Measurements from ENCODE around the gene IMMT. TPM values are rescaled to one million over a fixed set of nuclear protein-coding genes. Genes with fewer than 3 reads are reported as not detected.

Gene IMMT
- total and polyA plus RNA-seq, 9 of the 15 experiments (the other 6 are each of a cell fraction or from before 2014, with no cell fraction given): 119 to 294 (median 140) TPM

DNA sequence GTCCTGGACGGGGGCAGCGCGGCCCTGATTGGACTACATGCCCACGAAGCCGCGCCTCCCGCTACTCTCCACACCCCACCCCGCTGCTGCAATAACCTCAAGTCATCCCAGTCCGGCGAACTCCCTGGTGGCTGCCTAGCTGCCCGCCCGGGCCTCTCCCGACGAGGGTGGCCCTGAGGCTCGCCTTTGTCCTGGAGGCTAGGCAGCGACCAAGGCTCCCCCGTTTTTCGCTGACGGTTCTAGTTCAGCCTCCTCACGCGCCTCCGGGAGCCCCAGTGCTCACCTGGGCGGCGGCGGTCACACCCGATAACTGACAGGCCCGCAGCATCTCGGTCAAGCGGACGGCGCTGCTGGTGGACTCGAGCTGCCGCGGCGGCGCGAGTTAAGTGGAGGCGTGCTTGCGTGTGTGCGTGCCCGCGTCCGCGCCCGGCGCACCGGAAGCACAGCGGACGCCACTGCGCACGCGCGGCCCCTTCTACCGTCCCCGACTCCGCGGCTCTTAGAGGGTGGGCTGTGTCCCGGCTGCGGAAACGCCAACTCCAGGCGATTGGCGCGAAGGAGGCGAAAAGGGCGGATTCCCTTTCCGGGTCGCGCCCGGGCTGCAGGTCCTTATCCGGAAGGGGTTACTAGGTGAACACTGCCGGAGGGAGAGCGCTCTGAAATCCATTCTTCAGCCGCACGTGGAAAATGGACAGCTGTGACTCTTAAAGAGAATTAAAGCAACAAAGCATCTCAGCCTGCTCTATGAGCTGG is at the start of gene IMMT (continued):
- TF ChIP-seq ZBTB7A (IDR thresholded peaks at IDR 0.05; ENCODE audit: borderline replicate concordance, control insufficient read depth, low read depth, low read length) (no peak), PPARD (CRISPR knock-in tag; IDR thresholded peaks at IDR 0.05) (no peak), ZNF3 (CRISPR knock-in tag; IDR thresholded peaks at IDR 0.05) (no peak), ZNF57 (CRISPR knock-in tag; IDR thresholded peaks at IDR 0.05) (peak; percentile 79; the same call in 1 of the 2 replicates), ZNF766 (CRISPR knock-in tag; conservative IDR thresholded peaks at IDR 0.05) (no peak; the same call in 1 of the 2 replicates), ZFP30 (CRISPR knock-in tag; IDR thresholded peaks at IDR 0.05; ENCODE audit: borderline replicate concordance) (no peak), CBX3 (IDR thresholded peaks at IDR 0.05; ENCODE audit: borderline replicate concordance in 1 of 2, low read length in 2 of 2) (no peak; a peak in 1 of 3 replicates), SIX5 (IDR thresholded peaks at IDR 0.05; ENCODE audit: borderline replicate concordance in 1 of 2, insufficient read depth in 1 of 2, low read depth in 1 of 2, low read length in 2 of 2) (no peak; a peak in 1 of 4 replicates), SMAD1 (IDR thresholded peaks at IDR 0.05; ENCODE audit: low read depth, low read length, partially characterized antibody) (peak; percentile 19), MTF1 (CRISPR knock-in tag; IDR thresholded peaks at IDR 0.05; ENCODE audit: borderline replicate concordance) (no peak), DACH1 (IDR thresholded peaks at IDR 0.05; ENCODE audit: partially characterized antibody) (peak; percentile 5), TEAD4 (IDR thresholded peaks at IDR 0.05; ENCODE audit: low read length) (0 out of 2 replicates have a peak, but pooled peaks have one; percentile 5), TEAD4 (CRISPR knock-in tag; IDR thresholded peaks at IDR 0.05; ENCODE audit: borderline replicate concordance) (no peak), MAFG (tag; conservative IDR thresholded peaks at IDR 0.05) (0 out of 2 replicates have a peak, but pooled peaks have one; percentile 37)
- TF ChIP-seq, protein P1, sequence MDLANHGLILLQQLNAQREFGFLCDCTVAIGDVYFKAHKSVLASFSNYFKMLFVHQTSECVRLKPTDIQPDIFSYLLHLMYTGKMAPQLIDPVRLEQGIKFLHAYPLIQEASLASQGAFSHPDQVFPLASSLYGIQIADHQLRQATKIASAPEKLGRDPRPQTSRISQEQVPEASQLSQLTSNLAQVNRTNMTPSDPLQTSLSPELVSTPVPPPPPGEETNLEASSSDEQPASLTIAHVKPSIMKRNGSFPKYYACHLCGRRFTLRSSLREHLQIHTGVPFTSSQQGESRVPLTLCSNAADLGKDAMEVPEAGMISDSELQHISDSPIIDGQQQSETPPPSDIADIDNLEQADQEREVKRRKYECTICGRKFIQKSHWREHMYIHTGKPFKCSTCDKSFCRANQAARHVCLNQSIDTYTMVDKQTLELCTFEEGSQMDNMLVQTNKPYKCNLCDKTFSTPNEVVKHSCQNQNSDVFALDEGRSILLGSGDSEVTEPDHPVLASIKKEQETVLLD (IDR thresholded peaks at IDR 0.05): peak; percentile 97
- TF ChIP-seq, protein P2, sequence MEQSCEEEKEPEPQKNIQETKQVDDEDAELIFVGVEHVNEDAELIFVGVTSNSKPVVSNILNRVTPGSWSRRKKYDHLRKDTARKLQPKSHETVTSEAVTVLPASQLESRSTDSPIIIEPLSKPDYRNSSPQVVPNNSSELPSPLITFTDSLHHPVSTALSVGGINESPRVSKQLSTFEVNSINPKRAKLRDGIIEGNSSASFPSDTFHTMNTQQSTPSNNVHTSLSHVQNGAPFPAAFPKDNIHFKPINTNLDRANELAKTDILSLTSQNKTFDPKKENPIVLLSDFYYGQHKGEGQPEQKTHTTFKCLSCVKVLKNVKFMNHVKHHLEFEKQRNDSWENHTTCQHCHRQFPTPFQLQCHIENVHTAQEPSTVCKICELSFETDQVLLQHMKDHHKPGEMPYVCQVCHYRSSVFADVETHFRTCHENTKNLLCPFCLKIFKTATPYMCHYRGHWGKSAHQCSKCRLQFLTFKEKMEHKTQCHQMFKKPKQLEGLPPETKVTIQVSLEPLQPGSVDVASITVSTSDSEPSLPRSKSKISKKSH (CRISPR knock-in tag; IDR thresholded peaks at IDR 0.05): no peak
- TF ChIP-seq, protein P3, sequence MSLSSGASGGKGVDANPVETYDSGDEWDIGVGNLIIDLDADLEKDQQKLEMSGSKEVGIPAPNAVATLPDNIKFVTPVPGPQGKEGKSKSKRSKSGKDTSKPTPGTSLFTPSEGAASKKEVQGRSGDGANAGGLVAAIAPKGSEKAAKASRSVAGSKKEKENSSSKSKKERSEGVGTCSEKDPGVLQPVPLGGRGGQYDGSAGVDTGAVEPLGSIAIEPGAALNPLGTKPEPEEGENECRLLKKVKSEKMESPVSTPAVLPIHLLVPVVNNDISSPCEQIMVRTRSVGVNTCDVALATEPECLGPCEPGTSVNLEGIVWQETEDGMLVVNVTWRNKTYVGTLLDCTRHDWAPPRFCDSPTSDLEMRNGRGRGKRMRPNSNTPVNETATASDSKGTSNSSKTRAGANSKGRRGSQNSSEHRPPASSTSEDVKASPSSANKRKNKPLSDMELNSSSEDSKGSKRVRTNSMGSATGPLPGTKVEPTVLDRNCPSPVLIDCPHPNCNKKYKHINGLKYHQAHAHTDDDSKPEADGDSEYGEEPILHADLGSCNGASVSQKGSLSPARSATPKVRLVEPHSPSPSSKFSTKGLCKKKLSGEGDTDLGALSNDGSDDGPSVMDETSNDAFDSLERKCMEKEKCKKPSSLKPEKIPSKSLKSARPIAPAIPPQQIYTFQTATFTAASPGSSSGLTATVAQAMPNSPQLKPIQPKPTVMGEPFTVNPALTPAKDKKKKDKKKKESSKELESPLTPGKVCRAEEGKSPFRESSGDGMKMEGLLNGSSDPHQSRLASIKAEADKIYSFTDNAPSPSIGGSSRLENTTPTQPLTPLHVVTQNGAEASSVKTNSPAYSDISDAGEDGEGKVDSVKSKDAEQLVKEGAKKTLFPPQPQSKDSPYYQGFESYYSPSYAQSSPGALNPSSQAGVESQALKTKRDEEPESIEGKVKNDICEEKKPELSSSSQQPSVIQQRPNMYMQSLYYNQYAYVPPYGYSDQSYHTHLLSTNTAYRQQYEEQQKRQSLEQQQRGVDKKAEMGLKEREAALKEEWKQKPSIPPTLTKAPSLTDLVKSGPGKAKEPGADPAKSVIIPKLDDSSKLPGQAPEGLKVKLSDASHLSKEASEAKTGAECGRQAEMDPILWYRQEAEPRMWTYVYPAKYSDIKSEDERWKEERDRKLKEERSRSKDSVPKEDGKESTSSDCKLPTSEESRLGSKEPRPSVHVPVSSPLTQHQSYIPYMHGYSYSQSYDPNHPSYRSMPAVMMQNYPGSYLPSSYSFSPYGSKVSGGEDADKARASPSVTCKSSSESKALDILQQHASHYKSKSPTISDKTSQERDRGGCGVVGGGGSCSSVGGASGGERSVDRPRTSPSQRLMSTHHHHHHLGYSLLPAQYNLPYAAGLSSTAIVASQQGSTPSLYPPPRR (CRISPR knock-in tag; IDR thresholded peaks at IDR 0.05; ENCODE audit: borderline replicate concordance): peak; percentile 76; the same call in 1 of the 2 replicates

Data from K562 (cell line).